Thyroid gland (tissue), 4 donors: Measurements from ENCODE around the gene SHC3. TPM values are rescaled to one million over a fixed set of nuclear protein-coding genes. Genes with fewer than 3 reads are reported as not detected.

Experiments used
- DNase-seq, 2 donors: peaks; one replicate each; pipeline ENCODE4 v3.0.0-alpha.2; 2019
- H3K27ac ChIP-seq, 3 donors: fragments of 200-600 bp; sonication (generic); 1 replicate in 2 of 3; 2 replicates in 1 of 3; pipeline ENCODE4 v1.5.1; 2016 to 2019; ENCODE audit warnings: mild to moderate bottlenecking in 1 of 3, moderate library complexity in 1 of 3
- H3K27me3 ChIP-seq: fragments of 200-600 bp; sonication (generic); one replicate; pipeline ENCODE4 v1.5.1; 2019
- H3K36me3 ChIP-seq, 2 donors: fragments of 200-600 bp; sonication (generic); one replicate each; pipeline ENCODE4 v1.5.1; 2016 to 2019
- H3K4me1 ChIP-seq, 2 donors: fragments of 200-600 bp; sonication (generic); one replicate each; pipeline ENCODE4 v1.5.1; 2017 to 2019
- H3K4me3 ChIP-seq, 3 donors: fragments of 200-600 bp; sonication (generic); replicated peaks in 1 of 3; 1 replicate in 2 of 3; 2 replicates in 1 of 3; pipeline ENCODE4 v1.5.1; 2016; ENCODE audit warnings: mild to moderate bottlenecking in 1 of 3
- H3K9me3 ChIP-seq: fragments of 200-600 bp; sonication (generic); one replicate; pipeline ENCODE4 v1.5.1; 2017
- CTCF ChIP-seq, 6 experiments: fragments of 200-600 bp in 3 of 6; fragments of 450-650 bp in 3 of 6; sonication (generic) in 3 of 6; IDR thresholded peaks; one replicate each; pipeline ENCODE4 v1.5.1; 2016 to 2019; ENCODE audit warnings: antibody characterized with exemption in 6 of 6, mild to moderate bottlenecking in 2 of 6, inconsistent platforms in 1 of 6, moderate library complexity in 1 of 6
- POLR2A ChIP-seq, 2 donors: fragments of 450-650 bp; IDR thresholded peaks; one replicate each; pipeline ENCODE4 v1.6.1; 2017; ENCODE audit warnings: antibody characterized with exemption in 2 of 2, mild to moderate bottlenecking in 2 of 2, moderate library complexity in 1 of 2
- WGBS, 2 donors: methylation state at CpG; one replicate each; pipeline ENCODE4 v1.1.5; 2017; 5-methylcytosine and 5-hydroxymethylcytosine counted together
- intact Hi-C: fragments of 100-400 bp; cut with DNase I; formaldehyde crosslinking; loops from one replicate; pipeline ENCODE4 v1.15.1; 2023
- total RNA-seq, 4 donors: library from RNA; depleted of rRNA; stranded (reverse); fragments of >200 nt; gene quantifications; one replicate each; pipeline ENCODE4 v1.2.3, GENCODE V29; 2016

Gene SHC3
- total RNA-seq, 4 donors from 2014 or later, result 0.40 to 5.9 (median 1.2) TPM

GRCh38 chr9:88965473-88965872 is 213.1 kb downstream of the SHC3 start:
- no peak for DNase-seq
- intact Hi-C loops, result no loop called here
- Histone ChIP-seq H3K27me3 (no peaks in the 10 kb centered on the region), H3K9me3 (no peaks in the 10 kb centered on the region), H3K4me3 (no peak overlapping the region), H3K27ac (no peak overlapping the region), H3K4me1 (no peaks in the 10 kb centered on the region), H3K36me3 (no peaks in the 10 kb centered on the region)
- 90 to 94% methylated on average over 8 of the region's 8 CpGs for WGBS, 2 donors
- TF ChIP-seq POLR2A (IDR thresholded peaks at IDR 0.05) (no peak), CTCF (IDR thresholded peaks at IDR 0.05) (no peak)

- intact Hi-C loops, result no loop called here
- DNase-seq, result no peak
- Histone ChIP-seq H3K27ac (no peak overlapping the region), H3K9me3 (no peaks in the 10 kb centered on the region), H3K4me1 (no peaks in the 10 kb centered on the region), H3K4me3 (no peak overlapping the region), H3K27me3 (no peaks in the 10 kb centered on the region), H3K36me3 (no peaks in the 10 kb centered on the region)
- TF ChIP-seq CTCF (IDR thresholded peaks at IDR 0.05), result no peak
- TF ChIP-seq POLR2A (IDR thresholded peaks at IDR 0.05), result no peak
- 93% methylated on average over 3 of the region's 3 CpGs for WGBS, 2 donors
These were observed 218.0 kb downstream of the SHC3 start for GRCh38 chr9:88960632-88961031.

DNA sequence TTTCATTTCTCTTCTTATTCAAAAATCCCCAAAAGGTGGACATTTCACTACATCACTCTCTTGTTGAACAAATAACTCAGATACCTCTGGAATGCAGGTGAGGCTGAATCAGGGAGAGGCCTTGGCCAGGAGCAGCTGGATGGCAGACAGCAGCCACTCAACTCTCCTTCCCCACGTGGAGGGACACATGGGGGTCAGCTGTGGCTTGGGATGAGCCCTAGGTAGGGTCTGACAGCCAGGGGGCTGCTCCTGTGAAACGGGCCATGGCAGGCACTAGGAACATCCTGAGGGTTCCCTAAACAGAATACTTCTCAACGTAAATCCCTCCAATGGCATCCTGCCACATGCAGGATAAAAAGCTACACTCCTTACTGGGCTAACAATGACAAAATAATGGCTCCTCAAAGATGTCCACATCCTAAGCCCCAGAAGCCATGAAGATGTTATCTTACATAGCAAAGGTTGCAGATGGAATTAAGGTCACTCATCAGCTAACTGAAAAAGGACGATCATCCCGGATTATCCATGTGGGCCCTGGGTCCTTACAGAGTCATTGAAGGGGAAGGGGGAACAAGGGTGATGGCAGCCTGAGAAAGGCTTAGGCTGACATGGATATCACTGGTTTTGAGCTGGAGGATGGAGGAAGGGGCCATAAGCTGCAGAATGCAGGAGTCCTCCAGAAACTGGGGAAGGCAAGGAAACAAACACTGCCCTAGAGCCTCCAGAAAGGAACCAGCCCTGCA is 218.7 kb downstream of the SHC3 start:
- Histone ChIP-seq H3K36me3 (no peaks in the 10 kb centered on the region), H3K27ac (no peak overlapping the region), H3K4me1 (no peaks in the 10 kb centered on the region), H3K27me3 (no peaks in the 10 kb centered on the region), H3K4me3 (no peak overlapping the region), H3K9me3 (no peaks in the 10 kb centered on the region)
- 75 to 87% methylated on average over 5 of the region's 5 CpGs for WGBS, 2 donors
- intact Hi-C loops, result no loop called here
- DNase-seq, result no peak
- no peak for TF ChIP-seq POLR2A (IDR thresholded peaks at IDR 0.05)
- no peak for TF ChIP-seq CTCF (IDR thresholded peaks at IDR 0.05)

- no peak overlapping the region for H3K4me3 ChIP-seq
- H3K36me3 ChIP-seq, result no peaks in the 10 kb centered on the region
- H3K27ac ChIP-seq, result no peak overlapping the region
- no peak for DNase-seq
- intact Hi-C loops, result no loop called here
- TF ChIP-seq CTCF (IDR thresholded peaks at IDR 0.05) (no peak), POLR2A (IDR thresholded peaks at IDR 0.05) (no peak)
- no peaks in the 10 kb centered on the region for H3K9me3 ChIP-seq
- WGBS, 2 donors, result 85 to 100% methylated on average over 2 to 3 of the region's 3 CpGs
- H3K27me3 ChIP-seq, result no peaks in the 10 kb centered on the region
- no peaks in the 10 kb centered on the region for H3K4me1 ChIP-seq
These were observed 221.1 kb downstream of the SHC3 start for GRCh38 chr9:88957526-88957925.

Other genes starting within 250 kb of the SHC3 start
- 1 to 10 TPM; 5.6 to 8.1 (median 6.0) TPM for gene S1PR3, start 187.3 kb downstream of the SHC3 start, total RNA-seq
- gene CKS2, start 132.4 kb upstream of the SHC3 start, total RNA-seq, result 10 to 100 TPM in 2 of 4 donors, 1 to 10 TPM in 2; 2.8 to 16.3 (median 11.2) TPM
- gene SECISBP2, start 139.7 kb upstream of the SHC3 start, total RNA-seq, result 100 to 1,000 TPM in 1 of 4 donors, 10 to 100 TPM in 3; 77.1 to 110 (median 90.6) TPM